Measurements from ENCODE around the gene FAF1. TPM values are rescaled to one million over a fixed set of nuclear protein-coding genes. Genes with fewer than 3 reads are reported as not detected.

The FAF1 gene
- total and polyA plus RNA-seq, 8 donors = 20.1 to 144 (median 27.4) TPM

GRCh38 chr1:50393522-50394120 lies 566.4 kb downstream of the FAF1 start:
- peaks cover 0 to 22% (median 0%) of the 10 kb centered on the region in 3 donors for H3K27me3 ChIP-seq
- TF ChIP-seq POLR2A (IDR thresholded peaks at IDR 0.05) (no peak), EP300 (IDR thresholded peaks at IDR 0.05) (no peak), POLR2AphosphoS5 (IDR thresholded peaks at IDR 0.05) (no peak), CTCF (IDR thresholded peaks at IDR 0.05) (no peak)
- intact Hi-C loops (cut with DNase I; ENCODE audit: low total_unique reads) = no loop called here
- no peaks in the 10 kb centered on the region for H3K4me1 ChIP-seq
- no peak overlapping the region for H3K4me3 ChIP-seq
- WGBS, 5 donors = 33 to 63% (median 49%) methylated on average over 2 of the region's 2 CpGs
- no peaks in the 10 kb centered on the region for H3K36me3 ChIP-seq
- H3K9me3 ChIP-seq = peaks cover 4 to 26% (median 11%) of the 10 kb centered on the region in 4 donors
- no peak overlapping the region for H3K27ac ChIP-seq
- DNase-seq = no peak

Small RNA genes lying within 50 kb of the gene (small RNA-seq; reads per million reads assigned to genes)
- gene RNU6-1026P = 0 reads per million in 4 donors

Other genes starting within 250 kb of the FAF1 start
- 10 to 100 TPM in 2 of 5 donors, 1 to 10 TPM in 3; 3.5 to 11.7 (median 9.4) TPM for gene CDKN2C, start 10.0 kb upstream of the FAF1 start, total RNA-seq
- 10 to 100 TPM in 2 of 3 donors, 1 to 10 TPM in 1; 9.7 to 14.1 (median 12.5) TPM for gene CDKN2C, start 10.0 kb upstream of the FAF1 start, polyA plus RNA-seq
- gene C1orf185, start 142.0 kb upstream of the FAF1 start, total RNA-seq = not detected
- gene C1orf185, start 142.0 kb upstream of the FAF1 start, polyA plus RNA-seq = not detected